Ishikawa (cell line): ENCODE data around the gene SLC4A2.

Experiments used
- CEBPB ChIP-seq: IDR thresholded peaks from 2 replicates; pipeline ENCODE4 v1.6.1; 2012
- CREB1 ChIP-seq: IDR thresholded peaks from 2 replicates; pipeline ENCODE4 v1.6.1; 2012; ENCODE audit warnings: low read depth
- EGR1 ChIP-seq: IDR thresholded peaks from 2 replicates; pipeline ENCODE4 v1.6.1; 2012
- EP300 ChIP-seq: IDR thresholded peaks from 2 replicates; pipeline ENCODE4 v1.6.1; 2012; ENCODE audit warnings: borderline replicate concordance
- FOXM1 ChIP-seq: IDR thresholded peaks from 2 replicates; pipeline ENCODE4 v1.6.1; 2012; ENCODE audit warnings: low read depth, borderline replicate concordance
- NFIC ChIP-seq: IDR thresholded peaks from 2 replicates; pipeline ENCODE4 v1.6.1; 2012
- RAD21 ChIP-seq: IDR thresholded peaks from 2 replicates; pipeline ENCODE4 v1.6.1; 2012; ENCODE audit warnings: low read depth
- REST ChIP-seq: IDR thresholded peaks from 2 replicates; pipeline ENCODE4 v1.6.1; 2012; ENCODE audit warnings: low read depth, mild to moderate bottlenecking
- TAF1 ChIP-seq: IDR thresholded peaks from 2 replicates; pipeline ENCODE4 v1.6.1; 2012; ENCODE audit warnings: low read depth, mild to moderate bottlenecking
- TCF12 ChIP-seq: IDR thresholded peaks from 2 replicates; pipeline ENCODE4 v1.6.1; 2012; ENCODE audit warnings: low read depth
- TEAD4 ChIP-seq: IDR thresholded peaks from 2 replicates; pipeline ENCODE4 v1.6.1; 2012
- USF1 ChIP-seq: IDR thresholded peaks from 2 replicates; pipeline ENCODE4 v1.6.1; 2012
- YY1 ChIP-seq: IDR thresholded peaks from 2 replicates; pipeline ENCODE4 v1.6.1; 2012; ENCODE audit warnings: low read depth
- ZBTB7A ChIP-seq: IDR thresholded peaks from 2 replicates; pipeline ENCODE4 v1.6.1; 2012; ENCODE audit warnings: low read depth
- TF ChIP-seq, protein P1 (sequence below): IDR thresholded peaks from 2 replicates; pipeline ENCODE4 v1.6.1; 2012

SLC4A2 gene

GRCh38 chr7:151102991-151103390 lies 43.6 kb downstream of the SLC4A2 start:
- TF ChIP-seq FOXM1: no peak
- TF ChIP-seq, protein P1, sequence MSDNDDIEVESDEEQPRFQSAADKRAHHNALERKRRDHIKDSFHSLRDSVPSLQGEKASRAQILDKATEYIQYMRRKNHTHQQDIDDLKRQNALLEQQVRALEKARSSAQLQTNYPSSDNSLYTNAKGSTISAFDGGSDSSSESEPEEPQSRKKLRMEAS: no peak
- no peak for TF ChIP-seq NFIC
- no peak for TF ChIP-seq USF1
- TF ChIP-seq CEBPB: no peak
- no peak for TF ChIP-seq TCF12
- no peak for TF ChIP-seq REST
- no peak for TF ChIP-seq ZBTB7A
- TF ChIP-seq YY1: no peak
- TF ChIP-seq TEAD4: no peak
- TF ChIP-seq TAF1: no peak
- TF ChIP-seq EGR1: no peak
- no peak for TF ChIP-seq EP300
- no peak for TF ChIP-seq CREB1

GRCh38 chr7:151103973-151104372 lies 44.6 kb downstream of the SLC4A2 start:
- TF ChIP-seq CREB1 (no peak), ZBTB7A (no peak), YY1 (no peak), FOXM1 (no peak), REST (no peak), TEAD4 (no peak), TAF1 (no peak)

GRCh38 chr7:151104411-151105235 lies 45.2 kb downstream of the SLC4A2 start:
- no peak for TF ChIP-seq YY1
- TF ChIP-seq EGR1: no peak
- no peak for TF ChIP-seq ZBTB7A
- no peak for TF ChIP-seq TCF12
- TF ChIP-seq REST: no peak
- no peak for TF ChIP-seq TAF1
- TF ChIP-seq, protein P1: no peak
- no peak for TF ChIP-seq NFIC
- TF ChIP-seq CEBPB: no peak
- TF ChIP-seq TEAD4: no peak
- no peak for TF ChIP-seq EP300
- TF ChIP-seq USF1: no peak
- no peak for TF ChIP-seq RAD21
- no peak for TF ChIP-seq FOXM1
- TF ChIP-seq CREB1: no peak

DNA sequence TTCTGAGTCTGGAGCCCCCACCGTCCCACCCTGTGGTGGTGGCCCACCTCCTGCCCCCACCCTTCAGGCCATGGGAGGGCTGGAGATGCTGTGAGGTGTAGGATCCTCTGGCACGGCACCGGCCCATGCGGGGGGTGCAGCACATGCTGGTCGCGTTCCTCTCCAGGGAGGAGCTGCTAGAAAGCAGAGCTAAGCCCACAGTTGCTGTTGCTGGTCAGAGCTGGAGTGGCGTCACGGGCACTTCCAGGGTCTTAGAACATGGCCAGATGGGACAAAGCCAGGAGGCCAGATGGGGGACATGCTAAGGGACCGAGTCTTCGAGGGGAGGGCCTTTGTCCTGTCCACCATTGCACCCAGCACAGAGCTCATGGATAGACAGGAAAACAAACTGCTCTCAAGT lies 48.5 kb downstream of the SLC4A2 start:
- TF ChIP-seq ZBTB7A: no peak
- no peak for TF ChIP-seq REST
